ENCODE data around the gene LUC7L3.
A peak's percentile ranks its signal among the peaks of the same experiment; 100 is the strongest.

LUC7L3 gene

GRCh38 chr17:50685691-50686493 is 33.5 kb upstream of the LUC7L3 start:
- no peak for DNase-seq (ENCODE audit: low read depth in 3 of 3)

DNA sequence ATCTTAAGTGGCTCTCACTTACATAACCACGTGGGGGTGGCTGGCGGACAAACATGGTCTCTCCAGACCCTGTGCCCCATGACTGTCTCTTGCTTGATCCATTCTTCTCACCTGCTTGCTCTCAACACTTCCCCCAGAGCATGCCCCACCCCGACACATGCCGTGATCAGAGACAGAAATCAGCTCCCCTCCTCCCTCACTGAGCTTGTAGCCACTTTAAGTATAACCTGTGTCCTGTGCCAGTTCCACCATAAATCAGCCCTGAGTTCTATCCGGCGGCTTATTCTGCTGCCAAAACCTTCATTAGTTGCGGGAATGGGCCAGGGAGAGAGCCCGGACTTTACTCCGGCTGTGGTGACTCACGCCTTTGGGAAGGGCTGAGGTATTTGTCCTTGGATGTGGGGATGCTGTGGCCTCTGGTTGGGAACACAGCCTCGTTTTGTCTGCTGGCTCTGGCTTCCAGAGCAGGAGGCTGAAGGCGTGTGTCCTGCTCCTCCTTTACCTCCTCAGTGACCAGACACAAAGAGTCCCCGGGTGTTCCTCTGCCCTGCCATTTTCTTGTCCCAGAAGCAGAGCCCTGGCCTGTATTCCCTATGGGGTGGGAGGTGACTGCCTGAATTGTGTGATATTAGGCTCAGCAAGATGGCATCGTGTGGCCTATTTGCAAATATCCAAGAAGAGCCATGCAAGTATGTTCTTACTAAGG is 32.8 kb upstream of the LUC7L3 start:
- DNase-seq (ENCODE audit: low read depth in 3 of 3): no peak

- no peak for DNase-seq (ENCODE audit: low read depth in 3 of 3)
Measured at GRCh38 chr17:50687200-50688066, 32.0 kb upstream of the LUC7L3 start.

DNA sequence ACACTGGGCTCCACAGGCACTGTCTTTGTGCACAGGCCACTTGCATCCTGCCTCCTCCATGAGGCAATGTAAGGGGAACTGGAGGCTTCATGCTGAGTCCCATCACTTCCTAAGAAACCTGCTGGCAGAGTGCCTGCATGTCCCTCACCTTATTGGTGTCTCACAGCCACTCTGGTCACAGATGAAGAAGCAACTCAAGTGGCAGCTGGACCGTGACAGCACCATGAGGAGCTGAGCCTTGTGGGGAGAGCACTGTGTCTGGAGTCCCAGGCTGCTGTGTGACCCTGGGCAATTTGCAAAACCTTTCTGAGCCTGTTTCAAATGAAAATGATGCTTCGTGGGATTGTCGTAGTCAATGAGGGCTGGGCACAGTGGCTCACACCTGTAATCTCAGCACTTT is 31.2 kb upstream of the LUC7L3 start:
- DNase-seq (ENCODE audit: low read depth in 3 of 3): no peak

GRCh38 chr17:50689251-50689650 is 30.2 kb upstream of the LUC7L3 start:
- no peak for DNase-seq (ENCODE audit: low read depth in 3 of 3)

GRCh38 chr17:50689956-50690886 is 29.2 kb upstream of the LUC7L3 start:
- DNase-seq (ENCODE audit: low read depth in 3 of 3): no peak

DNA sequence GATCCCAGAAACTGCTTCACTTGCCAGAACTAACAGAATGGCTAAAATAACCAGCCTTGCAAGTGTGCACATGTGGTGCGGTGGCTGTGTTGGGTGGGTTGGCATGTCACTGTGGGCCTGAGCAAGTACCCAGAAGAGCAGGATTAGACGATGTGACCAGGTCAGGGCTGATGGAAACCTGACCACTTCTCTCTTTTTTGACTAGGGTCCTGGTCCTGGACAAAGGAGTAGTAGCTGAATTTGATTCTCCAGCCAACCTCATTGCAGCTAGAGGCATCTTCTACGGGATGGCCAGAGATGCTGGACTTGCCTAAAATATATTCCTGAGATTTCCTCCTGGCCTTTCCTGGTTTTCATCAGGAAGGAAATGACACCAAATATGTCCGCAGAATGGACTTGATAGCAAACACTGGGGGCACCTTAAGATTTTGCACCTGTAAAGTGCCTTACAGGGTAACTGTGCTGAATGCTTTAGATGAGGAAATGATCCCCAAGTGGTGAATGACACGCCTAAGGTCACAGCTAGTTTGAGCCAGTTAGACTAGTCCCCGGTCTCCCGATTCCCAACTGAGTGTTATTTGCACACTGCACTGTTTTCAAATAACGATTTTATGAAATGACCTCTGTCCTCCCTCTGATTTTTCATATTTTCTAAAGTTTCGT is 28.4 kb upstream of the LUC7L3 start:
- DNase-seq (ENCODE audit: low read depth in 3 of 3): no peak

GRCh38 chr17:50691550-50692447 is 27.6 kb upstream of the LUC7L3 start:
- DNase-seq (ENCODE audit: low read depth in 3 of 3): no peak

DNA sequence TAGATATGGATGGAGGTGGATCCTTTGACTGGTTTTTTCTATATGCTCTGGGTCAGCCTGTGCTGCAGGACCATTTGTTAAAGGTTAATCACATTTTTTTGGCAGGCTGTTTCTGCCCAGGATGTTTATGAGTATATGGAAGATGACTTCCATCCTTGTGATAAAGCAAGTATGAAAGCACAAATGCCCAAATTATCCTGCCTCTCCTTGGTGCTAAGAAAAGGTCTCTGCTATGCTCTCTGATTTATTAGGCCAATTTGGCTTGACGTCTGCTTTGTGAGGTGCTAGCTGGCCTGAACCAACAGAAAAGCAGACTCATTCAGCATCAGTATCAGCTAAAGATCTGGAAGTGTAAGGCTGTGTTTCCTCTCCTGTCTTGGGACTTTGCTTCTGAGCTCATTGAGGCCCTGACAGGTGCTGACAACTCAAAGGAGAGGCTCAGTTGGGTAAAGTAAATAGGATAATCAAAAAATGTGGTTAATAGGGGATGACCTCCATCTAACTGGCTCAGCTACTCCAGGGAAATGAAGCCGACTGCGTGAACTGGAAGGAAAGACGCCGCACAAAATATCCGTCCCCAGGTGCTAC is 26.9 kb upstream of the LUC7L3 start:
- no peak for DNase-seq (ENCODE audit: low read depth in 3 of 3)

GRCh38 chr17:50693036-50693682 is 26.2 kb upstream of the LUC7L3 start:
- DNase-seq (ENCODE audit: low read depth in 3 of 3): no peak

GRCh38 chr17:50696365-50696879 is 23.0 kb upstream of the LUC7L3 start:
- DNase-seq (ENCODE audit: low read depth in 3 of 3): no peak

- no peak for DNase-seq (ENCODE audit: low read depth in 3 of 3)
Measured at GRCh38 chr17:50697062-50697461, 22.3 kb upstream of the LUC7L3 start.

- no peak for DNase-seq (ENCODE audit: low read depth in 3 of 3)
Measured at GRCh38 chr17:50697663-50698272, 21.6 kb upstream of the LUC7L3 start.

GRCh38 chr17:50699410-50699809 is 20.0 kb upstream of the LUC7L3 start:
- no peak for DNase-seq (ENCODE audit: low read depth in 3 of 3)

GRCh38 chr17:50703162-50703561 is 16.2 kb upstream of the LUC7L3 start:
- DNase-seq (ENCODE audit: low read depth in 3 of 3): no peak

DNA sequence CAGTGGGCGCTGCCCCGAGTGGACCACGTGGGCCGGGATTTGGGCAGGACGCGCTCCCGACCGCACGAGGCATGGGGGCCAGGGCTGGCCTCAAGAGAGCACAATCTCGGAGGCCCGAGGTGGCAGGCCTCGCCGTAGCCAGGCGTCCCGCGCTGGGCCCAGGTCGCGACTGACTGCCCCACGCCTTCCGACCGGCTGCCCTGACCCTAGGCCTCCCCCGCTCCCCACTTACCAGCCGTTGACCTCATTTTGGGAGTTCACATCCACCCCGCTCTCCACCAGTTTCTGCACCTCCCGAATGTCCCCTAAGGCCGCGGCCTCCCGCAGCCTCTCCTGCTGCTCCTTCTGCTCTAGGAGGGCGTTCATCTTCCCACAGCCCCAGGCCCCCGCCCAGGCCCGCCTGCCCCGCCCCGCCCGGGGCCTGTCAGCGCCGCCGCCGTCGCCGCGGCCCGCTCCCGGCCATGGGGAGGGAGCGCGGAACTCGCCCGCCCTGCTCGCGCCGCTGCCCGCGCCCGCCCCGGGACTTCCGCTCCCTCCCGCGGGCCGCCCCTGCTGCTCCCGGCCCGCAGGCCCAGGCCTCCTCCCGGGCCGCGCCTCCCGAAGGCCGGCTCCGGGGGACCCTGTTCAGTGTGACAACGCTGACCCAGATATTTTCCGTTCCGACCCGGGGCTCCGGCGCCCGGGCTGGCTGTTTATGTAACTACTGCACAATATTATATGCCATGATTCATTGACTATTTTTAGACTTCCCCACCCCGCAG is 11.9 kb upstream of the LUC7L3 start, which contains the start of gene ANKRD40:
TSS of gene ANKRD40 (minus strand) at position 626 of the 761 bp plus-strand sequence. CDS start at position 366, 260 bp downstream.
- peak; percentile 84 to 89 (median 85) for DNase-seq (ENCODE audit: low read depth in 3 of 3)

All from stimulated activated CD4-positive, alpha-beta T cell treated with anti-CD3 and anti-CD28 coated beads, TNF-alpha, amount 100 ng/mL, for 24 hours (primary cell).